BJ (cell line): ENCODE measurements around the gene ZBTB20. TPM values are rescaled to one million over a fixed set of nuclear protein-coding genes. Genes with fewer than 3 reads are reported as not detected.

ENCODE experiments used
- CTCF ChIA-PET: fragments of 350-600 bp; formaldehyde crosslinking; extraction: SDS; loops from one replicate; lab custom pipeline; 2021; ENCODE audit warnings: antibody characterized with exemption, inconsistent platforms; lab: Yijun Ruan, JAX
- POLR2A ChIA-PET: fragments of 300-600 bp; sonication (Branson Sonifier 250); formaldehyde crosslinking; extraction: SDS; loops from one replicate; lab custom pipeline; 2021; ENCODE audit warnings: antibody characterized with exemption; lab: Charles Lee
- DNase-seq: peaks from one replicate; pipeline ENCODE4 v3.0.0-alpha.2; 2011; ENCODE audit warnings: low read depth
- H3K27me3 ChIP-seq: 2 replicates; pipeline ENCODE4 v1.6.0; 2011; ENCODE audit warnings: low read length; ENCODE audit not compliant: control insufficient read depth, insufficient read depth
- H3K36me3 ChIP-seq: 2 replicates; pipeline ENCODE4 v1.5.1; 2011; ENCODE audit warnings: low read length; ENCODE audit not compliant: control insufficient read depth, insufficient read depth
- H3K4me3 ChIP-seq: 2 replicates; pipeline ENCODE4 v1.5.1; 2011; ENCODE audit warnings: low read depth, mild to moderate bottlenecking, control low read depth, low read length
- CTCF ChIP-seq: IDR thresholded peaks from 2 replicates; pipeline ENCODE4 v1.5.1; 2011; ENCODE audit warnings: low read depth, mild to moderate bottlenecking, control low read depth, inconsistent platforms, low read length, moderate library complexity; ENCODE audit not compliant: insufficient read depth
- polyA plus RNA-seq: library from polyadenylated mRNA; depleted of rRNA; stranded (reverse); fragments of >200 nt; gene quantifications from 2 replicates; pipeline ENCODE4 v1.2.3, GENCODE V29; 2011

The ZBTB20 gene
- polyA plus RNA-seq, 1 experiment, result 6.0 TPM

- ChIA-PET CTCF (interaction anchor here (0.6 to 5.8 kb wide), 6 partner anchors 15 to 1646 kb away, joined by 3 to 26 read pairs (median 3); no protein-coding TSS in a partner anchor), POLR2A (interaction anchor here (0.6 to 1.0 kb wide), 2 partner anchors 10 to 747 kb away, joined by 4 to 6 read pairs; partner anchors contain the start of gene ZBTB20)
- Histone ChIP-seq H3K27me3 (no peaks in the 10 kb centered on the region), H3K36me3 (no peaks in the 10 kb centered on the region), H3K4me3 (no peak overlapping the region)
- no peak for TF ChIP-seq CTCF
- DNase-seq, result no peak
Observed at GRCh38 chr3:114400371-114400770, 746.7 kb downstream of the ZBTB20 start.

- no peaks in the 10 kb centered on the region for H3K36me3 ChIP-seq
- no peak overlapping the region for H3K4me3 ChIP-seq
- no peak for TF ChIP-seq CTCF
- ChIA-PET CTCF (interaction anchor here (1.0 to 3.6 kb wide), 2 partner anchors 9 to 11 kb away, joined by 7 to 33 read pairs; no protein-coding TSS in a partner anchor), POLR2A (no interaction called here)
- H3K27me3 ChIP-seq, result no peaks in the 10 kb centered on the region
- DNase-seq, result no peak
Observed at GRCh38 chr3:114394551-114394950, 752.5 kb downstream of the ZBTB20 start.

GRCh38 chr3:114393367-114394072 is 753.6 kb downstream of the ZBTB20 start:
- ChIA-PET POLR2A (no interaction called here), CTCF (interaction anchor here (1.0 to 3.6 kb wide), 3 partner anchors 10 to 25 kb away, joined by 4 to 33 read pairs (median 7); no protein-coding TSS in a partner anchor)
- no peak for DNase-seq
- Histone ChIP-seq H3K27me3 (no peaks in the 10 kb centered on the region), H3K4me3 (no peak overlapping the region), H3K36me3 (peaks cover 2% of the 10 kb centered on the region)
- no peak for TF ChIP-seq CTCF

GRCh38 chr3:114392831-114393230 is 754.3 kb downstream of the ZBTB20 start:
- POLR2A ChIA-PET, result interaction anchor here (0.6 kb wide), 1 partner anchor 646 kb away, joined by 15 read pairs; the partner anchor contains the start of gene ATP6V1A
- DNase-seq, result no peak
- TF ChIP-seq CTCF, result no peak
- CTCF ChIA-PET, result interaction anchor here (1.2 to 3.6 kb wide), 2 partner anchors 9 to 26 kb away, joined by 4 to 33 read pairs; no protein-coding TSS in a partner anchor
- Histone ChIP-seq H3K4me3 (no peak overlapping the region), H3K27me3 (no peaks in the 10 kb centered on the region), H3K36me3 (peaks cover 4% of the 10 kb centered on the region)

- Histone ChIP-seq H3K27me3 (no peaks in the 10 kb centered on the region), H3K4me3 (no peak overlapping the region), H3K36me3 (peaks cover 4% of the 10 kb centered on the region)
- no peak for TF ChIP-seq CTCF
- ChIA-PET POLR2A (no interaction called here), CTCF (interaction anchor here (0.7 kb wide), 1 partner anchor 9 kb away, joined by 3 read pairs; no protein-coding TSS in a partner anchor)
- no peak for DNase-seq
Observed at GRCh38 chr3:114389156-114389555, 757.9 kb downstream of the ZBTB20 start.
